ENCODE measurements around the gene AIG1. TPM values are rescaled to one million over a fixed set of nuclear protein-coding genes. Genes with fewer than 3 reads are reported as not detected.

AIG1 gene
- polyA plus RNA-seq, 1 experiment = 43.2 TPM

- no peak for DNase-seq (ENCODE audit: low read depth)
- Histone ChIP-seq H3K27me3 (ENCODE audit: control insufficient read depth, insufficient read depth, low read length) (no peaks in the 10 kb centered on the region), H3K36me3 (ENCODE audit: control insufficient read depth, insufficient read depth, low read length) (no peaks in the 10 kb centered on the region), H3K4me3 (ENCODE audit: low read depth, low read length) (no peak overlapping the region)
- POLR2A ChIA-PET = interaction anchor here (0.6 kb wide), 1 partner anchor 14 kb away, joined by 3 read pairs; no protein-coding TSS in a partner anchor
- no peak for TF ChIP-seq CTCF (IDR thresholded peaks at IDR 0.05; ENCODE audit: insufficient read depth, low read depth, low read length)
- CTCF ChIA-PET = interaction anchor here (0.7 to 1.1 kb wide), 2 partner anchors 16 to 78 kb away, joined by 3 read pairs; no protein-coding TSS in a partner anchor
These were observed 288.8 kb downstream of the AIG1 start for GRCh38 chr6:143349530-143349929.

- no peak for TF ChIP-seq CTCF (IDR thresholded peaks at IDR 0.05; ENCODE audit: insufficient read depth, low read depth, low read length)
- POLR2A ChIA-PET = no interaction called here
- CTCF ChIA-PET = no interaction called here
- no peak for DNase-seq (ENCODE audit: low read depth)
- H3K4me3 ChIP-seq (ENCODE audit: low read depth, low read length) = no peak overlapping the region
- H3K27me3 ChIP-seq (ENCODE audit: control insufficient read depth, insufficient read depth, low read length) = no peaks in the 10 kb centered on the region
- no peaks in the 10 kb centered on the region for H3K36me3 ChIP-seq (ENCODE audit: control insufficient read depth, insufficient read depth, low read length)
These were observed 295.6 kb downstream of the AIG1 start for GRCh38 chr6:143356101-143356880.

- no peak overlapping the region for H3K4me3 ChIP-seq (ENCODE audit: low read depth, low read length)
- no peaks in the 10 kb centered on the region for H3K27me3 ChIP-seq (ENCODE audit: control insufficient read depth, insufficient read depth, low read length)
- ChIA-PET CTCF (interaction anchor here (0.7 kb wide), 1 partner anchor 70 kb away, joined by 3 read pairs; no protein-coding TSS in a partner anchor), POLR2A (no interaction called here)
- DNase-seq (ENCODE audit: low read depth) = no peak
- no peak for TF ChIP-seq CTCF (IDR thresholded peaks at IDR 0.05; ENCODE audit: insufficient read depth, low read depth, low read length)
- no peaks in the 10 kb centered on the region for H3K36me3 ChIP-seq (ENCODE audit: control insufficient read depth, insufficient read depth, low read length)
These were observed 296.5 kb downstream of the AIG1 start for GRCh38 chr6:143357152-143357551.

- Histone ChIP-seq H3K36me3 (ENCODE audit: control insufficient read depth, insufficient read depth, low read length) (no peaks in the 10 kb centered on the region), H3K4me3 (ENCODE audit: low read depth, low read length) (no peak overlapping the region), H3K27me3 (ENCODE audit: control insufficient read depth, insufficient read depth, low read length) (no peaks in the 10 kb centered on the region)
- POLR2A ChIA-PET = no interaction called here
- no peak for TF ChIP-seq CTCF (IDR thresholded peaks at IDR 0.05; ENCODE audit: insufficient read depth, low read depth, low read length)
- DNase-seq (ENCODE audit: low read depth) = no peak
- CTCF ChIA-PET = interaction anchor here (0.7 kb wide), 1 partner anchor 70 kb away, joined by 3 read pairs; no protein-coding TSS in a partner anchor
These were observed 297.0 kb downstream of the AIG1 start for GRCh38 chr6:143357561-143358255.

GRCh38 chr6:143361536-143362191 is 301.0 kb downstream of the AIG1 start:
- Histone ChIP-seq H3K36me3 (ENCODE audit: control insufficient read depth, insufficient read depth, low read length) (no peaks in the 10 kb centered on the region), H3K27me3 (ENCODE audit: control insufficient read depth, insufficient read depth, low read length) (no peaks in the 10 kb centered on the region), H3K4me3 (ENCODE audit: low read depth, low read length) (no peak overlapping the region)
- DNase-seq (ENCODE audit: low read depth) = no peak
- POLR2A ChIA-PET = no interaction called here
- CTCF ChIA-PET = no interaction called here
- no peak for TF ChIP-seq CTCF (IDR thresholded peaks at IDR 0.05; ENCODE audit: insufficient read depth, low read depth, low read length)
